KOPT-K1 (cell line): ENCODE results near the gene MGMT.

Experiments used
- H3K27ac ChIP-seq: fragments of 200-600 bp; sonication (generic); 2 replicates; pipeline ENCODE4 v1.5.1; 2016; ENCODE audit warnings: antibody characterized with exemption, mild to moderate bottlenecking, low read depth, low read length; ENCODE audit not compliant: poor library complexity, severe bottlenecking
- H3K36me3 ChIP-seq: fragments of 200-600 bp; sonication (generic); 2 replicates; pipeline ENCODE4 v1.5.1; 2017; ENCODE audit warnings: antibody characterized with exemption, mild to moderate bottlenecking, low read length, moderate library complexity; ENCODE audit not compliant: insufficient read depth
- H3K9me3 ChIP-seq: fragments of 200-600 bp; sonication (generic); 2 replicates; pipeline ENCODE4 v1.5.1; 2017; ENCODE audit warnings: antibody characterized with exemption, low read length, mild to moderate bottlenecking; ENCODE audit not compliant: insufficient read depth, poor library complexity, severe bottlenecking

The MGMT gene

DNA sequence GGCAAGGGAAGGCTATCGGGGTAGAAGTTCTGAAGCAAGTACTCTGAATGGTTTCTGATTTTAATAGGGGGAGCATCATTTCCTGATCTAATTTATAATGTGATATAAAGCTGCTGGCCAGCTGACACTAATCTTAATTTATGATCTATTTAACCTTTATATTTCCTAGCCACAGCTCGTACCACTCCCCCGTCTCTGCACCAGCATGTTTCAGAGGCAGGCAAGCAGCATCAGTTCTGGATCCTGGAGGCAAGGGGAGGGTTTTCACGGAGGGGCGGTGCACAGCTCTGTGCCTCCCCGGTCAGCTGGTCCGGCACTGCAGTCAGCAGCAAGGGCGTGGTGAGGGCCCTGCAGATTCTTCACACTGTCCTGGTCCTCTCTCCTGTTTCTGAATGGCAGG, 30.0 kb downstream of the MGMT start:
- H3K9me3 ChIP-seq = peaks cover 46% of the 10 kb centered on the region
- peaks cover 11% of the 10 kb centered on the region; the same call in 1 of the 2 replicates for H3K36me3 ChIP-seq

DNA sequence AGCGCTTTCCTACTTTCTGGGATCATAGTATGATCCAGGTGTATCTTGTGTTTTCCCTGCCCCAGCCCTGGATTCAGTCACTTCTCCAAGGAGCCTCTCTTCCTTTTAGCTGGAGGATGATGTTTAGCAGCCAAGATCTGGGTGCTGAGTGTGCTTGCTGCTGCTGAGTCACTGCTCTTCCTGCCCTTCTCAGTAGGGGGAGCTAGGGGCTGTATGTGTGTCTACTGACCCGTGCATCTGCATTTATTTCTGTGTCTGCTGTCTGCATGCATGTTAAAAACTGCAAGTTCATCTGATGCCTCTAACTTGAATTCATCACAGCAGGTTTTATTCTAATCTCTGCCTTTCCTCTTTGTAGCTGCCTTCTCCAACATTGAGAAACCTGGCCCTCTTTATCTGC, 31.6 kb downstream of the MGMT start:
- Histone ChIP-seq H3K36me3 (peaks cover 11% of the 10 kb centered on the region; the same call in 1 of the 2 replicates), H3K9me3 (peaks cover 29% of the 10 kb centered on the region), H3K27ac (no peak overlapping the region)

More for the DNA sequence above, 30.0 kb downstream of the MGMT start:
- H3K27ac ChIP-seq = no peak overlapping the region

DNA sequence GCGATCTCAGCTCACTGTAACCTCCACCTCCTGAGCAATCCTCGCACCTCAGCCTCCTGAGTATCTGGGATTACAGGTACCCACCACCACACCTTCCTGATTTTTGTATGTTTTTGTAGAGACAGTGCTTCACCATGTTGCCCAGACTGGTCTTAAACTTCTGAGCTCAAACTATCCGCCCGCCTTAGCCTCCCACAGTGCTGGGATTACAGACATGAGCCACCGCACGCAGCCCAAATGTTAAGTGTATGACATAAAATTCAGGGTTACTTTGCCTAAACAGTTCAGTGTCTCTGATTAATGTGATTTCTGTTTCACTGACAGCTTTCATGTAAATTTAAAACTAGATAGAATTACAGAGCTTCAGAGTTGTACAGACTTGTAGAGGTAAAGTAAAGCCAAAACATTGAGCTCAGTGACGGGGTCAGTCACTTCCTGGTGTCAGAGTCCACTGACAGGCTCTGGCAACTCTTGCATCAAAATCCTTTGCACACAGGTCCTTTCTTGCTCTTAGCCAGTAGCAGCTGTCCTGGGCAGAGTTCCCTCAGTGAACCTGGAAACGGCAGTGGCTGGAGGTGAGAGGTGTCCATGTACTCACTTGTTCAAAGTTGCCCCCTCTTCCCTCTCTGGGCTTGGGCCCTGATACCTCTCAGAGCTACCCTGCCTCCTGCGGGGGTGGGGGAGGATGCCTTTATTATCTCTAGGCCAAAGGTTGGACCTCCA, 33.7 kb downstream of the MGMT start:
- H3K36me3 ChIP-seq = peaks cover 11% of the 10 kb centered on the region; the same call in 1 of the 2 replicates
- no peak overlapping the region for H3K27ac ChIP-seq
- H3K9me3 ChIP-seq = peaks cover 23% of the 10 kb centered on the region

DNA sequence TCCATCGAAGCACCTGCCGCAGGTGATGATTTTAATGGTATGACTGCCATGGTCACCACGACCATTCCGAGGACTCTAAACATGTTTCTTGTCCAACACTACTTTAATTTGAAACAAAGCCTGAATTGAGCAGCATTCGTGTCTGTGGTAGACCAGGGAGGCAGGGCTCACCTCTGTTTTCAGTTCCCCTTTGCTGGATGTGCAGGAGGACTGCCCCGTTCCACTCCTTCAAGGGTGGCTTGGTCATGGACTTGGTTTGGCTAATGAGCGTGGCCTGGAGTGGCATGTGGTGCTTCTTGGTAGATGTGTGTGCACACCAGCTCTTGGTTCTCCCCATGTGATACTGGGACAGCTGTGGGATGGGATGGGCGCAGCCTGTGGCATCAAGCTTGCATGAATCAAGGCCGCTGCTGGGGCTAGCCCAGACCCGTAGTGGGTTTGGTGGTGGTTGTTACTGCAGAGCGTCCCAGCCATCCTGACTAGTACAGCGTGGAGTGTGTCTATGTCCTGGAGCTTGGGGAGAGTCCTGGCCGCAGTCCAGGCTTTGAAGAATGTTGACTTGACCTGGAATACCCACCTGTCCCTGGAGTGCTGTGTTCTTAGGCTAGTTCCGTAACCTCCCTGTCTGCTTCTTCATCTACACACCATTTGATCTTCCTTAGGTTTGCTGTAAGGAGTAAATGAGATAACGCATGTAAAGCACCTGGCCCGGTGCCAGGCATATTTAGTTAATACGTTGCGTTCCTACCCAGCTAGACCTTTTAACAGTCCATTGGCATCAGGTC, 34.8 kb downstream of the MGMT start:
- Histone ChIP-seq H3K27ac (no peak overlapping the region), H3K9me3 (peaks cover 34% of the 10 kb centered on the region), H3K36me3 (peaks cover 11% of the 10 kb centered on the region; the same call in 1 of the 2 replicates)

DNA sequence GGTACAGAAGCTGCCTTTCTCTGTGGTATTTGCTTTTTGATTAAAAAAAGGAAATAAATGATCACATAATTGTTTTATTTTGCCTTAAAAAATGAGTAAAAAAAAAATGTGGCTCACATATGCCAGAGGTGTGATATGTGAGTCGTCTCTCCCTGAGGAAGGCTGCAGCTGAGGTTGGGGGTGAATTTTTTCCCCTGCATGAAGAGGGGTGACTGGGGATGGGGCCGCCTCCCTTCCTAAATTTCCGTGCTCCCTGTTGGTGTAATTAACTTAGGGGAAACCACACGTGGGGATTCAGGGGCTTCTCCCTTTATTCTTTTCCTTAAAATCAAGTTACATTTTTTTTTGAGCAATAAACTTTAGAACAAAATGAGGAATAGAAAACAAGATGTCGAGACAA, 35.4 kb downstream of the MGMT start:
- Histone ChIP-seq H3K36me3 (peaks cover 7% of the 10 kb centered on the region; the same call in 1 of the 2 replicates), H3K27ac (no peak overlapping the region), H3K9me3 (peaks cover 37% of the 10 kb centered on the region)

DNA sequence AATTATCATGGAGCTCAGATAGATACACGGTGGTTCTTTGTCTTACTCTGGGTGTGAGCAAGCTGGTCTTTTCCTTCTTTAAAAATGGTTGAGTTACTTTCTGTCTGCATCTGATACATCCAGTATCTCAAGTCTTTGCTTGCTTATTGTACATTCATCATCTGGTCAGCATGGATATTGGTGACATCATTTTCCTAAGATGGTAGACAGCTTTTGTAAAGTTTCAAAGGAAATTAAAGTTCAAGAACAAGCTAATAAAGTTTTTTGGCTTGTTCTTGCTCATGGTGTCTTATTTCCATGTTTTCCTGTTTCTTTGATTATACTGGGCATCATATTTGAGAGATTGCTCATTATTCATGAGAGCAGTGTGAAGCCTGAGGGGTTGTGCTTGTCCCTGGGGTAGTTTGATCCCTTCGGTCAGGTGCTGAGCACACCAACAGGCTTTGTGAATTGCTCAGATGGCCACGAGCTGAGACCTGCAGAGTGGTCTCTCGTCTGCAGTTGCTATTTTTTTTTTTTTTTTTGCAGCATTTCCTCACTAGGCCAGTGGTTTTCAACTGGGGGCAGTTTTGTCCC, 38.5 kb downstream of the MGMT start:
- peaks cover 50% of the 10 kb centered on the region for H3K9me3 ChIP-seq
- no peak overlapping the region for H3K27ac ChIP-seq
- no peaks in the 10 kb centered on the region; the same call in 1 of the 2 replicates for H3K36me3 ChIP-seq

DNA sequence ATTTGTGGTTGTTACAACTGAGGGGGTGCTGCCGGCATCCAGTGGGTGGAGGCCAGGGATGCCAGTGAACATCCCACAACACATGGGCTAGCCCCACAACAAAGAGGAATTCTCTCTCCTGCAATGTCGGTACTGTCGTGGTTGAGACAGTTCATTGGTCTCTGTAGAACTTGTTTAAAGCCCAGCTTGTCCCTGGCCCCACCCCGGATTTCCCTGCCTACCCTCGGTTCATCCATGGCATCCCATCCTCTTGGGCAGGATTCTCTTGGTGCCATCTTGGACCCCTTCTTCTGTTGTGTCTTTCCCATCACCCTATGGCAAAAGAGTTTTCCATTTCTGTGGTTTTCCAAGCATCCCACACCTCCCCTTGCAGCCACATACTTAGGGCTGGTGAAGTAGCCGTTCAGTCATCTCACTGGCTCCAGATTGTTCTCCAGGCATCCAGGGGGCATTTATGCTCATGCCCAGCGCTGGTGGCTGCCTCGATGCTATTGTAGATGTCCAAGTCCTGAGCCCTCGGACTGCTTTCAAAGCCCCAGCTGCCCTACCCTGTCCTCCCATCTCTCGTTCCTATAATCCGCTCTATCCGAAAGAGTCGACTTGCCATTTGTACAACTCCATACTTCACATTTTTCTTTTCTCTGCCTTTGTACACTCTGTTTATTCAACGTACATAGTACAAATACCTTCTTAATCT, 39.2 kb downstream of the MGMT start:
- Histone ChIP-seq H3K36me3 (no peaks in the 10 kb centered on the region), H3K9me3 (peaks cover 54% of the 10 kb centered on the region), H3K27ac (no peak overlapping the region)

DNA sequence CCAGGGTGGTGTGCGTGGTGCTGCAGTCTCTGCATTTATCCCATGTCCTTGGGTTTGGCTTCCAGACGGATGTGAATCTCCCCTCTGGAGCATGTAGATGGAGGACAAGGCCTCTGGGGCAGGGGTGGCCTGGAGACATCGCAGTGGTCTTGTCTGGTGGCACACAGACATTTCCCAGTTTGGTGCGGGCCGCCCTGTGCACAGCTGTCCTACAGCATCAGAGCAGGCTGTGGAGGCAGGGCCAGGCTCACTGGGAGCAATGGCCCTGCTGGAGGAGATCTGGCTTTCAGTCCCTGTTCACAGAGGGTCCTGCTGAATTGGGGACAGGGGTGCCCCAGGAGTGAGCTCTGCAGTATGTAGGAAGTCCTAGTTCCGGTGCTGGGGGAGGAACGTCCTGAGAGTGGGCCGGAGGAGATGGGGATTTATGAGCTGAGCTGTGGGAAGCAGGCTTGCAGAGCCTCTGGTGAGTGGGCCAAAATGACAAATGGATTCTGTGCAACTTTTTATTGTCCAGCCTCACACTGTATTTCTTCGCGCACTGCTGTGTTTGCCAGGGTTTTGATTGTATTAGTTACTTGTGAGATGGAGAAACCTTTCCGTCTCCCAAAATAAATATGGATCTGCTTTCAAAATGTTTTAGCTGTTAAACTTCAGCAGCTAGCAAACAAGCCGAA, 40.3 kb downstream of the MGMT start:
- no peaks in the 10 kb centered on the region for H3K36me3 ChIP-seq
- peaks cover 54% of the 10 kb centered on the region for H3K9me3 ChIP-seq
- no peak overlapping the region for H3K27ac ChIP-seq

DNA sequence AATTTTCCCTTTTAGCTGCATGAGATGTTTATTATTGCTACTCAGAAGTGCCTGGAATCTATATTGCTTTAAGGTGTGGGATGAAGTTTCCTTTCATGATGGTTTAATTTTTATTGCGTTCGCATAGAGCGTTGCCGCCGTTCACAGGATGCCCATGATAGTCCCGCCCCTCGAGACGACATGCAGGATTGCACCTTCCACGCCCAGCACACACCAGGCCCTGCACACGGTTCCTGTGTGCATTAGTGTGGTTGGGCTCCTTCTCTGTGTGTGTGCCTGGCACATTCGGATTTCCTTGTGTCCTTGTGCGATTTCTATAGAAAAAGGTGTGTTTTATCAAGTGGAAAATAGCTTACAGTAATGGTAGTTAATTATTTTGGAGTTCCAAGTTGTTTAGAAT, 42.1 kb downstream of the MGMT start:
- Histone ChIP-seq H3K36me3 (no peaks in the 10 kb centered on the region), H3K27ac (no peak overlapping the region), H3K9me3 (peaks cover 54% of the 10 kb centered on the region)

DNA sequence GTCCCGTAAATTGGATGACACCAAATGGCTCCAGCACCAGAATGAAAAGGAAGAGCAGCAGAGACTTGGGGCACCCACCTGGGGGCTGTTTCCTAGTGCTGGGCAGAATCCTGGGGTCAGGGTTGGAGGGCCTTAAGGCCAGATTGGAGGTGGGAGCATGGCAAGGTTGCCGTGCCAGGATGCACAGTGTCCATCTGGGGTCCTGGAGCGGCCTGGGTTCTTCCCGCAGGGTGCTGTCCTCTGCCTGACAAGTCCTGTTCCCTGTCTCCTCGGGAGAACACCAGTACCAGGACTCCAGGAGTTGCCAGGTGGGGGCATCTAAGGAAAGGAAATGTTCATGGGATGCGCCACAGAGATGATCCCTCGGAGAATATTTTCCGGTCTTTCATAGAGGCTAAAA, 42.8 kb downstream of the MGMT start:
- H3K27ac ChIP-seq = no peak overlapping the region
- H3K9me3 ChIP-seq = peaks cover 54% of the 10 kb centered on the region
- no peaks in the 10 kb centered on the region for H3K36me3 ChIP-seq

DNA sequence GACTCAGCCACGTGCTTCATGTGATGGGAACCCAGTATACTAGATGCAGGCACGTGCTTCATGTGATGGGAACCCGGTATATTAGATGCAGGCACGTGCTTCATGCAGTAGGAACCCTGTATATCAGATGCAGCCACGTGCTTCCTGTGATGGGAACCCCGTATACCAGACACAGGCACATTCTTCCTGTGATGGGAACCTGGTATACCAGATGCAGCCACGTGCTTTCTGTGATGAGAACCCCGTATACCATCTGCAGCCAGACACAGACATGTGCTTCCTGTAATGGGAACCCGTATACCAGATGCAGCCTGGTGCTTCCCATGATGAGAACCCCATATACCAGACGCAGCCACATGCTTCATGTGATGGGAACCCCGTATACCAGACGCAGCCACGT, 44.0 kb downstream of the MGMT start:
- Histone ChIP-seq H3K36me3 (no peaks in the 10 kb centered on the region), H3K9me3 (peaks cover 47% of the 10 kb centered on the region), H3K27ac (no peak overlapping the region)

DNA sequence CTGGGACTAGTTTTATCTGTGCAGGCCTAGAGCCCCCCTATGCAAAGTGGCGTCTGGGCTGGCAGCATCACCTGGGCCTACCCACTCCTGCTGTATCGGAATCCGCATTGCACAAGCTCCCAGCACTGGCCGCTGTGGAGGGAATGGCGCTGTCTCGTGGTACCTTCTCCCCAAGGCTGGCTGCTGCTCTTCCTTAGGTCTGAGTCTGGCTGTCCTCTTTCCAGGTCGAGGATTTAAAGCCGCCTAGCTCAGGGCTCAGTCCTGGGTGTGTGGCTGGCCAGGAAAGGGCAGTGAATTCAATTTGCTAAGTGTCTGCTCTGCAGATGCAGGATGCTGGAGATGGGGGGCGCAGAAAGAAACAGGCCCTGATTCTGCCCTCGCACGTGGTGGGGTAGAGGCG, 44.7 kb downstream of the MGMT start:
- H3K27ac ChIP-seq = no peak overlapping the region
- peaks cover 40% of the 10 kb centered on the region for H3K9me3 ChIP-seq
- H3K36me3 ChIP-seq = no peaks in the 10 kb centered on the region

DNA sequence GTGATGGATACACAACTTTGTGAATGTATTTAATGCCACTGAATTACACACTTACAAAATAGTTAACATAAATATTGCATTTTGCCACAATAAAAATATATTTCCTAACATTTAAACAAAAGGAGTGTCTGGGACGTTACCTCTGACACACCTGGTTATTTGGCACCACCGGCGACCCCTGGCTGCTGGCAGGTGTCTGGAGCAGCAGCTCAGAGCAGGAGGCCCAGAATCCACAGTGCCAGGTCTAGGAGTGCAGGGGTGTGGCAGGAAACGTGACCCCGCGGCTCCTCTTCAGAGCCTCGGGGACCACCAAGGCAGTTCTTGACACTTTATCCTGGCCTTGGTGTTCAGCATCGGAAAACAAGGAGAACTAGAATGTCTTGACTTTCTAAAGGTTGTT, 46.3 kb downstream of the MGMT start:
- Histone ChIP-seq H3K9me3 (peaks cover 33% of the 10 kb centered on the region), H3K36me3 (no peaks in the 10 kb centered on the region), H3K27ac (no peak overlapping the region)

DNA sequence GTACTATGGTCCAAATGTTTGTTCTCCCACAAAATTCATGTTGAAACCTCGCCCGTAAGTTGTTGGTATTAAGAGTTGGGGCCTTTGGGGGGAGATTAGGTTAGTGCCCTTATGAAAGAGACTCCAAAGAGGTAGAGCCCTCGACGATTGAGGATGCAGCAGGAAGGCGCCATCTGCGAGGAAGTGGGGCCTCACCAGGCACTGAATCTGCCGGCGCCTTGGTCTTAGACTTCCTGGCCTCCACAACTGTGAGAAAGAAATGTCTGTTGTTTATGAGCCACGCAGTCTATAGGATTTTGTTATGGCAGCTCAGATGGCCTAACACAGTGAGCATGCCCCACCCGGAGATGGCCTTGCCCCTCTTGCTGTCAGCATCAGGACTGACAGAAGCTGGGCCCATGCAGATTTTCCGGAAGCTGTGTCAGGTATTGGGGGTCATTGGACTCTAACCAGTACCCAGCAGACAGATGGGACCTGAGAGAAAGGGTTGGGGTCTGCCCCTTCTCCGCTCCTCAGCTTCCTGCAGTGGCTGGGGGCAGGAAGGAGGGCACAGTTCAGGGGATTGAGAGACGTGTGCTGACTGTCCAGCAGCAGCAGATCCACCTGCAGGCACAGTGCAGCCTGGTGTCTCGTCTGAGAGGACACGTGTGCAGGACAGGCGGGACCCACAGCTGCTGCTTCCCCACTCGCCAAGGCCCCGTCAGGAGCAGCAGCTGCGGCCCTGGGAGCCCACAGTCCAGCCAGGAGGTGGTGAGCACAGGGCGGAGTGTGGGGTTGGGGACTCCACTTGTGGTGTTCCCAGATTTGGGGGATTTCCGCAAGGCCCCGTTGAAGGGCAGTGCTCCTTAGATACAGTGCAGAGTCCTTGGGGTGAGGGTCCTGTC, 47.8 kb downstream of the MGMT start:
- peaks cover 28% of the 10 kb centered on the region for H3K9me3 ChIP-seq
- H3K36me3 ChIP-seq = no peaks in the 10 kb centered on the region
- H3K27ac ChIP-seq = peak overlapping the region; percentile 52
